ENCODE data around the gene CCDC85C.

Gene CCDC85C

GRCh38 chr14:99452968-99453367 is 151.0 kb downstream of the CCDC85C start:
- Histone ChIP-seq H3K27me3 (ENCODE audit: insufficient read depth, low read depth) (no peaks in the 10 kb centered on the region), H3K9ac (no peak overlapping the region), H3K4me2 (no peak overlapping the region), H3K27ac (no peak overlapping the region), H3K79me2 (ENCODE audit: insufficient read depth, low read depth) (no peaks in the 10 kb centered on the region), H3K4me3 (IDR thresholded peaks at IDR 0.05; ENCODE audit: insufficient read depth, low read depth, low read length) (no peak overlapping the region), H3K36me3 (ENCODE audit: insufficient read depth) (peaks cover 3% of the 10 kb centered on the region; the same call in 1 of the 2 replicates), H3K4me1 (ENCODE audit: low read depth, poor library complexity, severe bottlenecking) (no peaks in the 10 kb centered on the region), H4K20me1 (ENCODE audit: insufficient read depth) (no peaks in the 10 kb centered on the region), H2AFZ (ENCODE audit: low read depth) (no peak overlapping the region)
- TF ChIP-seq CTCF (conservative IDR thresholded peaks at IDR 0.05; ENCODE audit: low read depth, low read length): no peak

- Histone ChIP-seq H3K4me3 (IDR thresholded peaks at IDR 0.05; ENCODE audit: insufficient read depth, low read depth, low read length) (no peak overlapping the region), H3K9ac (no peak overlapping the region), H2AFZ (ENCODE audit: low read depth) (no peak overlapping the region), H3K4me2 (no peak overlapping the region), H3K36me3 (ENCODE audit: insufficient read depth) (no peaks in the 10 kb centered on the region), H3K27ac (no peak overlapping the region), H4K20me1 (ENCODE audit: insufficient read depth) (no peaks in the 10 kb centered on the region), H3K4me1 (ENCODE audit: low read depth, poor library complexity, severe bottlenecking) (no peaks in the 10 kb centered on the region), H3K79me2 (ENCODE audit: insufficient read depth, low read depth) (no peaks in the 10 kb centered on the region), H3K27me3 (ENCODE audit: insufficient read depth, low read depth) (no peaks in the 10 kb centered on the region)
- TF ChIP-seq CTCF (conservative IDR thresholded peaks at IDR 0.05; ENCODE audit: low read depth, low read length): no peak
Observed at GRCh38 chr14:99451234-99451633, 152.8 kb downstream of the CCDC85C start.

- Histone ChIP-seq H3K79me2 (ENCODE audit: insufficient read depth, low read depth) (no peaks in the 10 kb centered on the region), H3K9ac (no peak overlapping the region), H3K27me3 (ENCODE audit: insufficient read depth, low read depth) (no peaks in the 10 kb centered on the region), H3K27ac (no peak overlapping the region), H3K4me2 (no peak overlapping the region), H3K4me3 (IDR thresholded peaks at IDR 0.05; ENCODE audit: insufficient read depth, low read depth, low read length) (no peak overlapping the region), H3K36me3 (ENCODE audit: insufficient read depth) (no peaks in the 10 kb centered on the region), H4K20me1 (ENCODE audit: insufficient read depth) (no peaks in the 10 kb centered on the region), H3K4me1 (ENCODE audit: low read depth, poor library complexity, severe bottlenecking) (no peaks in the 10 kb centered on the region), H2AFZ (ENCODE audit: low read depth) (no peak overlapping the region)
- no peak for TF ChIP-seq CTCF (conservative IDR thresholded peaks at IDR 0.05; ENCODE audit: low read depth, low read length)
Observed at GRCh38 chr14:99450266-99450665, 153.7 kb downstream of the CCDC85C start.

All from KMS-11 (cell line).